Naive thymus-derived CD4-positive, alpha-beta T cell (primary cell): Measurements from ENCODE around the gene WBP1L. TPM values are rescaled to one million over a fixed set of nuclear protein-coding genes. Genes with fewer than 3 reads are reported as not detected.
"Not testable (repeated sequence)": the region's sequence is repeated elsewhere in the genome, so short reads cannot be mapped to it uniquely, and the experiment has no call there.

ENCODE experiments used
- ATAC-seq: fragments of 150-1000 bp; cut with Tn5 transposase; 2 replicates; pipeline ENCODE4 v1.10.0; 2021; ENCODE audit warnings: mild to moderate bottlenecking, moderate library complexity
- CTCF ChIA-PET: fragments of 350-600 bp; sonication (Branson Sonifier 250); formaldehyde crosslinking; loops from one replicate; lab custom pipeline; 2021; ENCODE audit warnings: antibody characterized with exemption; lab: Charles Lee
- POLR2A ChIA-PET: fragments of 350-600 bp; sonication (Branson Sonifier 250); formaldehyde crosslinking; loops from one replicate; lab custom pipeline; 2021; ENCODE audit warnings: antibody characterized with exemption, inconsistent platforms; lab: Charles Lee
- DNase-seq, 9 donors: peaks; one replicate each; pipeline versions ENCODE4 v3.0.0 to v3.0.0-alpha.2; 2020 to 2022; ENCODE audit warnings: mixed read lengths in 1 of 9
- H3K27ac ChIP-seq: one replicate; pipeline ENCODE4 v1.7.0; 2013; ENCODE audit warnings: mild to moderate bottlenecking, low read depth, low read length, moderate library complexity
- H3K27me3 ChIP-seq, 2 donors: one replicate each; pipeline ENCODE4 v1.7.0; 2013; ENCODE audit warnings: low read length in 2 of 2, mild to moderate bottlenecking in 2 of 2, moderate library complexity in 2 of 2; ENCODE audit not compliant: control insufficient read depth in 2 of 2, insufficient read depth in 2 of 2
- H3K36me3 ChIP-seq, 3 experiments: 1 replicate in 2 of 3; 2 replicates in 1 of 3; pipeline ENCODE4 v1.7.0; 2013; ENCODE audit warnings: low read length in 3 of 3, mild to moderate bottlenecking in 3 of 3, moderate library complexity in 1 of 3; ENCODE audit not compliant: insufficient read depth in 3 of 3, control insufficient read depth in 2 of 3
- H3K4me1 ChIP-seq, 2 donors: one replicate each; pipeline ENCODE4 v1.7.0; 2013; ENCODE audit warnings: low read length in 2 of 2, mild to moderate bottlenecking in 2 of 2, moderate library complexity in 1 of 2; ENCODE audit not compliant: control insufficient read depth in 2 of 2, insufficient read depth in 2 of 2
- H3K4me3 ChIP-seq: 2 replicates; pipeline ENCODE4 v1.7.0; 2013; ENCODE audit warnings: mild to moderate bottlenecking, low read length
- H3K9me3 ChIP-seq, 3 experiments: 1 replicate in 2 of 3; 2 replicates in 1 of 3; pipeline ENCODE4 v1.7.0; 2013; ENCODE audit warnings: low read length in 3 of 3; ENCODE audit not compliant: control insufficient read depth in 2 of 3
- H3K27ac Mint-ChIP-seq, 9 donors: one replicate each; pipeline ENCODE4 v1.8.0; 2020 to 2022; ENCODE audit warnings: mixed read lengths in 9 of 9, mild to moderate bottlenecking in 8 of 9, moderate library complexity in 5 of 9, inconsistent platforms in 2 of 9
- H3K27me3 Mint-ChIP-seq, 5 donors: one replicate each; pipeline ENCODE4 v1.8.0; 2021 to 2022; ENCODE audit warnings: mixed read lengths in 5 of 5, mild to moderate bottlenecking in 1 of 5
- H3K36me3 Mint-ChIP-seq, 5 donors: one replicate each; pipeline ENCODE4 v1.8.0; 2020 to 2022; ENCODE audit warnings: mixed read lengths in 5 of 5, mild to moderate bottlenecking in 3 of 5, inconsistent platforms in 1 of 5
- H3K4me1 Mint-ChIP-seq, 7 donors: one replicate each; pipeline ENCODE4 v1.8.0; 2020 to 2022; ENCODE audit warnings: mixed read lengths in 7 of 7, mild to moderate bottlenecking in 3 of 7, inconsistent platforms in 1 of 7
- H3K4me3 Mint-ChIP-seq, 10 donors: one replicate each; pipeline ENCODE4 v1.8.0; 2020 to 2022; ENCODE audit warnings: mild to moderate bottlenecking in 10 of 10, mixed read lengths in 10 of 10, moderate library complexity in 6 of 10, inconsistent platforms in 2 of 10
- H3K9me3 Mint-ChIP-seq, 11 donors: one replicate each; pipeline ENCODE4 v1.8.0; 2020 to 2022; ENCODE audit warnings: mixed read lengths in 11 of 11, mild to moderate bottlenecking in 4 of 11, inconsistent platforms in 1 of 11, moderate library complexity in 1 of 11
- intact Hi-C, 2 donors: fragments of 100-400 bp; cut with micrococcal nuclease; formaldehyde crosslinking; loops; one replicate each; pipeline ENCODE4 v1.15.1; 2023
- polyA plus RNA-seq, 2 donors: library from polyadenylated mRNA; unstranded; fragments of 300-500 nt; fragmentation: Illumina TruSeq; gene quantifications; one replicate each; pipeline ENCODE4 v1.2.3, GENCODE V29; 2021
- total RNA-seq, 6 experiments: library from RNA in 5 of 6; stranded (reverse) in 5 of 6; gene quantifications; 1 replicate in 5 of 6; 2 replicates in 1 of 6; pipeline ENCODE4 v1.2.3 and lab custom pipeline; 2021 to 2026

Gene WBP1L
- total and polyA plus RNA-seq, 7 experiments from 2014 or later = 19.4 to 37.9 (median 30.3) TPM

DNA sequence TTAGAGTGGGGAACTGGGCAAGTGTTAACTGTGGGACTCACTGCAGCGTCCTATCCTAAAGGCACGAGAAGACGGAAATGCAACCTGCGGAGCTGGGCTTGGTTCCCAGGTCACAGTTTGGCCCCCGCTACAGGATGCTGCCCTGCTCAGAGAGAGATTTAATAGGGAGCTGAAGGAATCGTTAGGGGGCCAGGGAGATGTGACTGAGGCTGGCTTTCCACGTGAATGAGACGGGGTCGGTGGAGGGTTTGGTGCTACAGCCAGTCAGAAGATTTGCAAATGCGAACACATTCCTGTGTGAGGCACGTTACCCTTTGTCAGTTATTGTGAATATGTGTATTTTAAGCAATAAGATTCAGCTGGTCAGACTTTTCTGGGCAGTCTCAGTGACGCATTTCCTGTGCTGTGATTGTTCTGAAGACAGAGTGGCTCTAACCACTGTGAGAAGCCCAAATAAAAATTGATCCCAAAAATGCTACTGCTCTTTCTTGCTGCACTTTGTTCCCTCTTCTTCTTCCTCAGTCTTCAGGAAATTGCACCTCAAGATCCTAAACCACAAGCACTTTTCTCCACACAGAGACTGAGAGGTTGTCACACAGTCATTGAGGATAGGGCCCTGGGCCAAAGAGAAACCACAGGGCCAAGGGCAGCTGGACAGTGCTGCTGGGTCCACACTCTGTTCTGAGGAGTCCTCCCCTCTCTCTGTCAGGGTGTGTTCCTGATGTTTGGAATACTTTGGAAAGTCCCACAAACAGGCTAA lies 72.2 kb downstream of the WBP1L start:
- Mint-ChIP-seq H3K36me3 (peaks cover 0 to 22% (median 17%) of the 10 kb centered on the region in 5 donors), H3K4me1 (peaks cover 8 to 24% (median 10%) of the 10 kb centered on the region in 7 donors), H3K9me3 (no peaks in the 10 kb centered on the region), H3K4me3 (no peak overlapping the region), H3K27me3 (no peaks in the 10 kb centered on the region), H3K27ac (peak overlapping the region in 6 of 9 donors; percentile 21 to 63 (median 42))
- Histone ChIP-seq H3K27ac (no peak overlapping the region), H3K27me3 (no peaks in the 10 kb centered on the region), H3K9me3 (no peaks in the 10 kb centered on the region), H3K4me3 (no peak overlapping the region), H3K4me1 (no peaks in the 10 kb centered on the region), H3K36me3 (peaks cover 5 to 47% (median 7%) of the 10 kb centered on the region in 3 experiments)
- ChIA-PET CTCF (interaction anchor here (0.6 kb wide), 1 partner anchor 649 kb away, joined by 6 read pairs; no protein-coding TSS in a partner anchor), POLR2A (no interaction called here)
- ATAC-seq (peak; percentile 77), DNase-seq (no peak)
- intact Hi-C loops = no loop called here

DNA sequence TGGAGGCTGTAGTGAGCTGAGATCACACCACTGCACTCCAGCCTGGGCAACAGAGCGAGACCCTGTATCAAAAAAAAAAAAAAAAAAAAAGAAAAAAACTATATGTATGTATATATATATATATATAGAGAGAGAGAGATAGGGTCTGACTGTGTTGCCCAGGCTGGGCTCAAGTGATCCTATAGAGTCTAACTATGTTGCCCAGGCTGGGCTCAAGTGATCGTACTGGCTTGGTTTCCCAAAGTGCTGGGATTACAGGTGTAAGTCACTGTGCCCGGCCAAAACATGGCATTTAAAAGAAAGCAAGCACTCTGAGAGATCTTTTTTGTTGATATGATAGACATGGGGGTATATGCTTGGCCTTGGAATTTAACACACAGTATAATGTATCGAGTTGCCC lies 73.4 kb downstream of the WBP1L start:
- Mint-ChIP-seq H3K9me3 (no peaks in the 10 kb centered on the region), H3K27me3 (no peaks in the 10 kb centered on the region), H3K4me1 (peaks cover 4 to 20% (median 6%) of the 10 kb centered on the region in 7 donors), H3K27ac (no peak overlapping the region), H3K36me3 (peaks cover 0 to 18% (median 14%) of the 10 kb centered on the region in 5 donors), H3K4me3 (no peak overlapping the region)
- ChIA-PET CTCF (no interaction called here), POLR2A (no interaction called here)
- DNase-seq (no peak), ATAC-seq (no peak)
- intact Hi-C loops = no loop called here
- Histone ChIP-seq H3K4me3 (no peak overlapping the region), H3K27ac (no peak overlapping the region), H3K36me3 (peaks cover under 1 to 35% (median 2%) of the 10 kb centered on the region in 3 experiments), H3K4me1 (no peaks in the 10 kb centered on the region), H3K27me3 (no peaks in the 10 kb centered on the region), H3K9me3 (no peaks in the 10 kb centered on the region)

DNA sequence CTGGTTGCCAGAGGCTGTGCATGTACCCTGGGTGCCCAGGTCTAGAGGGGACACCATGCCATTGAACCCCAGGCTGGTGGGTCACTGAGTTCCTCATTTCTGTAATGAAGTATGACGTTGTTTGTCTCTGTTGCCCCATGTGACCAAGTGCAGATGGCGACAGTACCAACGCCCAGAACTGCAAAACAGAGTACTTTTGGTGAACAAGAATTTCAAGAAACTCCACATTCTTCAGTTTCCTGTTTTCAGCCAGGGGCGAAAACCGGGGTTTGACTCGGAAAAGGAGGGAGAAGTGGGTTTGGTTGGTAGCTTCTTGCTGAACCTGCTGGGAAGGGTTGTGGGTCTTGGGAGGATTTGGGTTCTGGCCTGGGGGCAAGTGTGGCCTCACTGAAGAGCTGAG lies 75.3 kb downstream of the WBP1L start:
- H3K27me3 Mint-ChIP-seq = no peaks in the 10 kb centered on the region
- no peaks in the 10 kb centered on the region for H3K9me3 Mint-ChIP-seq
- peaks cover 0 to 11% (median 0%) of the 10 kb centered on the region in 7 donors for H3K4me1 Mint-ChIP-seq
- Histone ChIP-seq H3K9me3 (no peaks in the 10 kb centered on the region), H3K4me3 (no peak overlapping the region), H3K36me3 (peaks cover 0 to 17% (median 0%) of the 10 kb centered on the region in 3 experiments), H3K4me1 (no peaks in the 10 kb centered on the region), H3K27me3 (no peaks in the 10 kb centered on the region), H3K27ac (no peak overlapping the region)
- H3K36me3 Mint-ChIP-seq = peaks cover 0 to 13% (median 4%) of the 10 kb centered on the region in 5 donors
- intact Hi-C loops = no loop called here
- no peak overlapping the region for H3K4me3 Mint-ChIP-seq
- POLR2A ChIA-PET = no interaction called here
- peak overlapping the region in 1 of 9 donors; percentile 36 for H3K27ac Mint-ChIP-seq
- ATAC-seq (peak; percentile 55), DNase-seq (no peak)
- CTCF ChIA-PET = no interaction called here

DNA sequence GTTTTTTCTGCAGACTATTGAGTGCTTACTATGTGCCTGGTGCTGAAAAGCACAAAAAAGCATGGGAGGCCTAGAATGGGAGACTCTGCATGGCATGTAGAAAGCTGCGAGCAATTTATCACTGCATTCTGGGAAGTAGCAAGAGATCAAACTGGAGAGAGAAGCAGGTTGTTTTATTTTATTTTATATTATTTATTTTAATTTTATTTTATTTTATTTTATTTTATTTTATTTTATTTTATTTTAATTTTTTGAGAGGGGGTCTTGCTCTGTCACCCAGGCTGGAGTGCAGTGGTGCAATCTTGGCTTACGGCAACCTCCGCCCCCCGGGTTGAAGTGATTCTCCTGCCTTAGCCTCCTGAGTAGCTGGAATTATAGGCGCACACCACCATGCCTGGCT lies 76.3 kb downstream of the WBP1L start:
- H3K4me1 ChIP-seq, H3K27ac Mint-ChIP-seq, H3K9me3 Mint-ChIP-seq, intact Hi-C loops, H3K4me3 Mint-ChIP-seq, ATAC-seq, POLR2A ChIA-PET, H3K4me3 ChIP-seq, H3K36me3 Mint-ChIP-seq, H3K27me3 ChIP-seq, DNase-seq, H3K36me3 ChIP-seq, H3K9me3 ChIP-seq, CTCF ChIA-PET, H3K27ac ChIP-seq, H3K27me3 Mint-ChIP-seq: not testable (repeated sequence)
- peaks cover 0 to 11% (median 0%) of the 10 kb centered on the region in 7 donors for H3K4me1 Mint-ChIP-seq

DNA sequence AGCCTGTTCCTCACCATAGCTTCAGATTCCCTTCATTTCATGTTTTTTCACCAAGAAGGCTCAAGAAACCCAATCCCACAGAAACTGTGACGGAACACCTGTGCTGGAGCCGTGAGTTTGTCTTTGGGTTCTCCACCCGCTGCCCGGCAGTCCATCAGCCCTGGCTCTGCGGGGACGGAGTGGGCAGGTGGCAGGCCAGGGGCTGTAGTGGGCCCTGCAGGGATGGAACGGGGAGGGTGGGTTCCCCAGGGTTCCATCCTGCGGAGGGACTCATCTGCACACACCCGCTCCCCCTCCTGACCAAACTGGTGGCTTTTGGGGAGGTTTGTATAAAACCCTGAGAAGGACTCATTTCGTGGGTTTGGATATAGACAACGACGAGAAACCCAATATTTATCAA lies 78.5 kb downstream of the WBP1L start:
- Mint-ChIP-seq H3K27me3 (peaks cover 0 to 4% (median 0%) of the 10 kb centered on the region in 5 donors), H3K4me1 (peaks cover 0 to 11% (median 0%) of the 10 kb centered on the region in 7 donors), H3K9me3 (no peaks in the 10 kb centered on the region), H3K27ac (no peak overlapping the region), H3K36me3 (no peaks in the 10 kb centered on the region), H3K4me3 (no peak overlapping the region)
- ATAC-seq (no peak), DNase-seq (no peak)
- Histone ChIP-seq H3K4me1 (no peaks in the 10 kb centered on the region), H3K4me3 (no peak overlapping the region), H3K9me3 (no peaks in the 10 kb centered on the region), H3K27me3 (no peaks in the 10 kb centered on the region), H3K27ac (no peak overlapping the region), H3K36me3 (no peaks in the 10 kb centered on the region)
- CTCF ChIA-PET = no interaction called here
- intact Hi-C loops = no loop called here
- POLR2A ChIA-PET = no interaction called here

DNA sequence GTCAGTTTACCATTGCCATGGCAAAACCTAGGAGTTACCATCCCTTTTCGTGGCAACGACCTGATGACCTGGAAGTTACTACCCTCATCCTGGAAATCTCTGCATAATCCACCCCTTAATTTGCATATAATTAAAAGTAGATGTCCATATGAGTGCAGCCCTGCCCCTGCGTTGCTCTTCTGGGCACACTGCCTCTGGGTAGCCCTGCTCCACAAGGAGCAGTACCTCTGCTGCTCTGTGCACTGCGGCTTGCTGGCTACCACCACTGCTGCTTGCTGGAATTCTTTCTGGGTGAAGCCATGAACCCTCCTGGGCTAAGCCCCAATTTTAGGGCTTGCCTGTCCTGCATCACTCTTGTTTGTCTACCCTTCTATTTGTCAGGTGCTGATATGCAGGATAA lies 80.9 kb downstream of the WBP1L start:
- ATAC-seq (no peak), DNase-seq (no peak)
- H3K4me1 ChIP-seq = no peaks in the 10 kb centered on the region
- no peaks in the 10 kb centered on the region for H3K36me3 ChIP-seq
- Mint-ChIP-seq H3K27ac (no peak overlapping the region), H3K27me3 (peaks cover 0 to 4% (median 0%) of the 10 kb centered on the region in 5 donors), H3K4me1 (peaks cover 0 to 3% (median 0%) of the 10 kb centered on the region in 7 donors), H3K9me3 (peaks cover 0 to 1% (median 0%) of the 10 kb centered on the region in 11 donors), H3K36me3 (no peaks in the 10 kb centered on the region), H3K4me3 (no peak overlapping the region)
- H3K9me3 ChIP-seq = no peaks in the 10 kb centered on the region
- CTCF ChIA-PET = no interaction called here
- H3K27me3 ChIP-seq = no peaks in the 10 kb centered on the region
- intact Hi-C loops = no loop called here
- POLR2A ChIA-PET = no interaction called here
- H3K27ac ChIP-seq = no peak overlapping the region
- no peak overlapping the region for H3K4me3 ChIP-seq
